ENCODE data around the gene HNRNPAB.

DNA sequence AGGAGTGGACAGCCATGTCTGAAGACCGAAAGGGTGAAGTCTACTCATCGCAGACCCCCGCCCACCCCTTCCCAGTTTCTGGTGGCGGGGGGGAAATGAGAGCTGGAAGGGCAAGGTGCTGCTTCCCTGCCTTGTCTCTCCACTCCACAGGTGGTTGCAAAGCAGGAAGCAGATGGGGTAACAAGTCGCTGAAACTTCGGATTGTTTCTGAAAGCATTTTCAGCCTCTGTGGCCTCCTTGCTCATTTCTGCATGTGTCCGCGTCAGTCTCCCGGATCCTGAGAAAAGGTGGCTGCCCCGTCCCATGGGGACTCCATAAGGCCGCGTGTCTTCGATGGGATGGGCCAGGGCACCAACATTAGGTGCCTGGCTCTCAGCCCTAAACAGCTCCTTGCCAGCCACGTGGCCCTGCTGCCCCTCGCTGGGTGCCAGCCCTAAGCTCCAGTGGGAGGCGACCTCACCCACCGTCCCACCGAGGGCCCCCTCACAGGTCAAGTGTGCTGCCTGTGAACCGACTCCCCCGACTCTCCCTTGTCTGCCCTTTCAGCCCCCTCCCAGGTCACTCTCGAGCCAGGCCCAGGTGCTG lies 27.3 kb downstream of the HNRNPAB start:
- TF ChIP-seq, protein P1, sequence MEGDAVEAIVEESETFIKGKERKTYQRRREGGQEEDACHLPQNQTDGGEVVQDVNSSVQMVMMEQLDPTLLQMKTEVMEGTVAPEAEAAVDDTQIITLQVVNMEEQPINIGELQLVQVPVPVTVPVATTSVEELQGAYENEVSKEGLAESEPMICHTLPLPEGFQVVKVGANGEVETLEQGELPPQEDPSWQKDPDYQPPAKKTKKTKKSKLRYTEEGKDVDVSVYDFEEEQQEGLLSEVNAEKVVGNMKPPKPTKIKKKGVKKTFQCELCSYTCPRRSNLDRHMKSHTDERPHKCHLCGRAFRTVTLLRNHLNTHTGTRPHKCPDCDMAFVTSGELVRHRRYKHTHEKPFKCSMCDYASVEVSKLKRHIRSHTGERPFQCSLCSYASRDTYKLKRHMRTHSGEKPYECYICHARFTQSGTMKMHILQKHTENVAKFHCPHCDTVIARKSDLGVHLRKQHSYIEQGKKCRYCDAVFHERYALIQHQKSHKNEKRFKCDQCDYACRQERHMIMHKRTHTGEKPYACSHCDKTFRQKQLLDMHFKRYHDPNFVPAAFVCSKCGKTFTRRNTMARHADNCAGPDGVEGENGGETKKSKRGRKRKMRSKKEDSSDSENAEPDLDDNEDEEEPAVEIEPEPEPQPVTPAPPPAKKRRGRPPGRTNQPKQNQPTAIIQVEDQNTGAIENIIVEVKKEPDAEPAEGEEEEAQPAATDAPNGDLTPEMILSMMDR (IDR thresholded peaks at IDR 0.05): no peak
- no peak for TF ChIP-seq POLR2A (IDR thresholded peaks at IDR 0.05)

Measured in right lobe of liver (tissue), 4 donors.